H1 (cell line): Measurements from ENCODE around the gene HDAC2. TPM values are rescaled to one million over a fixed set of nuclear protein-coding genes. Genes with fewer than 3 reads are reported as not detected.

Experiments used
- CTCF ChIP-seq, 3 experiments: IDR thresholded peaks; 1 replicate in 2 of 3; 2 replicates in 1 of 3; pipeline versions ENCODE4 v1.5.1 to v1.6.1; 2011; ENCODE audit warnings: low read length in 3 of 3, mild to moderate bottlenecking in 3 of 3, inconsistent platforms in 2 of 3, low read depth in 1 of 3, moderate library complexity in 1 of 3; ENCODE audit not compliant: insufficient read depth in 1 of 3; ENCODE audit errors: control extremely low read depth in 1 of 3
- polyA plus RNA-seq, 7 experiments: library from polyadenylated mRNA; depleted of rRNA in 3 of 7; stranded (reverse) in 5 of 7; unstranded in 2 of 7; fragments of >200 nt in 5 of 7; fragments of 200-250 nt in 2 of 7; gene quantifications; 1 replicate in 5 of 7; 2 replicates in 1 of 7; 4 replicates in 1 of 7; pipeline versions ENCODE4 v1.2.1 to v1.2.3, GENCODE V29; 2011 to 2013; ENCODE audit warnings: missing spikeins in 2 of 7, mixed read lengths in 2 of 7
- total RNA-seq: library from RNA; stranded (reverse); fragmentation: NEBNext Ultra II Directional; extraction: Animal tissue kit (Norgen Biotek cat#: 25700); gene quantifications from 2 replicates; pipeline ENCODE4 v1.2.1, GENCODE V29; 2021

Gene HDAC2
- total and polyA plus RNA-seq, 2 of the 8 experiments (the other 6 are each of a cell fraction or from before 2014, with no cell fraction given) = 323 to 374 TPM

DNA sequence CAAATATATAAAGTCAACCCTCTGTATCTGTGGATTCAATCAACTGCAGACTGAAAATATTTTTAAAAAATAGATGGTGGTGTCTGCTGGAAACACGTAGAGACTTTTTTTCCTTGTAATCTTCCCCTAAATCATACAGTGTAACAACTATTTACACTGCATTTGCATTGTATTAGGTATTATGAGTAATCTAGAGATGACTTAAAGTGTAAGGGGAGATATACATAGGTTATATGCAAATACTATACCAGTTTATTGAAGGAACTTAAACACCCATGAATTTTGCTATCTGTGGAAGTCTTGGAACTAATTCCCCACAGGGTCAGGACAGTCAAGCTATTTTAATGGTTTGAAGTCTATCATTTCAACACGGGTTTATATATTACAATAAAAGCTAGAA is 10.2 kb downstream of the HDAC2 start (continued):
- TF ChIP-seq CTCF (IDR thresholded peaks at IDR 0.05; ENCODE audit: control extremely low read depth in 1 of 3, insufficient read depth in 1 of 3, low read depth in 1 of 3, low read length in 3 of 3) = no peak
